AG09319 (cell line): Measurements from ENCODE around the gene ADCY2.

Experiments
- DNase-seq: peaks from one replicate; pipeline ENCODE4 v3.0.0-alpha.2; 2010; ENCODE audit warnings: low read depth; ENCODE audit errors: extremely low read depth
- TF ChIP-seq, protein P1 (sequence below): IDR thresholded peaks from 2 replicates; pipeline ENCODE4 v1.5.1; 2011; ENCODE audit warnings: low read depth, mild to moderate bottlenecking, inconsistent platforms, low read length, moderate library complexity

ADCY2 gene

GRCh38 chr5:7395432-7395946 lies 449 bp upstream of the ADCY2 start:
- DNase-seq = no peak
- TF ChIP-seq, protein P1, sequence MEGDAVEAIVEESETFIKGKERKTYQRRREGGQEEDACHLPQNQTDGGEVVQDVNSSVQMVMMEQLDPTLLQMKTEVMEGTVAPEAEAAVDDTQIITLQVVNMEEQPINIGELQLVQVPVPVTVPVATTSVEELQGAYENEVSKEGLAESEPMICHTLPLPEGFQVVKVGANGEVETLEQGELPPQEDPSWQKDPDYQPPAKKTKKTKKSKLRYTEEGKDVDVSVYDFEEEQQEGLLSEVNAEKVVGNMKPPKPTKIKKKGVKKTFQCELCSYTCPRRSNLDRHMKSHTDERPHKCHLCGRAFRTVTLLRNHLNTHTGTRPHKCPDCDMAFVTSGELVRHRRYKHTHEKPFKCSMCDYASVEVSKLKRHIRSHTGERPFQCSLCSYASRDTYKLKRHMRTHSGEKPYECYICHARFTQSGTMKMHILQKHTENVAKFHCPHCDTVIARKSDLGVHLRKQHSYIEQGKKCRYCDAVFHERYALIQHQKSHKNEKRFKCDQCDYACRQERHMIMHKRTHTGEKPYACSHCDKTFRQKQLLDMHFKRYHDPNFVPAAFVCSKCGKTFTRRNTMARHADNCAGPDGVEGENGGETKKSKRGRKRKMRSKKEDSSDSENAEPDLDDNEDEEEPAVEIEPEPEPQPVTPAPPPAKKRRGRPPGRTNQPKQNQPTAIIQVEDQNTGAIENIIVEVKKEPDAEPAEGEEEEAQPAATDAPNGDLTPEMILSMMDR = no peak

- no peak for DNase-seq
- TF ChIP-seq, protein P1 = no peak
Observed at GRCh38 chr5:7396713-7397454, 946 bp downstream of the ADCY2 start.

DNA sequence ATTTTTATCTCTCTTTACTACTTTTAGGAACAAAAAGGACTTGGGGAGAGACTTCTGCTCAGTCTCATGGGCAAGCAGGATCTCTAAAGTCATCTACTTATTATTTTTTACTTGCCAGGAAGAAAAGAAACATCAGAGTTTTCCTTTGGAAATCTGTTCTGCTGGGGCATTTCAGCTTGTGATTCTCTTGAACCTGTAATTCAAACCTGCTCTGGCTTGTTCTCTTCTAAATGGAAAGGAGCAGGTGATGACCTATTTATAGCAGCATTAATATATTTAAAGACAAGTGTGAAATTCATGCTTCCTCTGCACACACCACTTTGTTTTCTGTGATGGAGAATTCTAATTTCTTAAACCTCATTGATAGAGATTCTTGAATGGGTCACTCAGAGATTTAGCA lies 2.0 kb downstream of the ADCY2 start:
- DNase-seq = no peak
- TF ChIP-seq, protein P1 = no peak

GRCh38 chr5:7398596-7399280 lies 2.8 kb downstream of the ADCY2 start:
- TF ChIP-seq, protein P1 = no peak
- DNase-seq = no peak

DNA sequence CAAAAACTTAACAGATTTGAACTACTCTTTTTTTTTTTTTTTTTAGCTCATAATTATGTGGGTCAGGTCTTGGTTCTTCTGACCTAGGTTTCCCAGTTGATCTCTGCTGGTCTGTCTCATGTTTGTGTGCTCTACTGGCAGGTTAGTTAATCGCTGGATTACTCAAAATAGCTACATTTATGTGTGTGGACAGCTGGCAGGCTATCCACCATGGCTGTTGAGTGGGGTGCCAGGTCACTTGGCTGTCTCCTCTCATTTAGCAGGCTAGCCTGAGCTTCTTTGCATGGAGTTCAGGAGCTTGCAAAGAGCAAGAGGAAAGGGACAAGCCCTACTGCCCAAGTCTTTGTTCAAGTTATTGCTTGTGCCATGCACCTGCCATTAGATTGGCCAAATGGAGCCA lies 9.3 kb downstream of the ADCY2 start:
- TF ChIP-seq, protein P1 = no peak

DNA sequence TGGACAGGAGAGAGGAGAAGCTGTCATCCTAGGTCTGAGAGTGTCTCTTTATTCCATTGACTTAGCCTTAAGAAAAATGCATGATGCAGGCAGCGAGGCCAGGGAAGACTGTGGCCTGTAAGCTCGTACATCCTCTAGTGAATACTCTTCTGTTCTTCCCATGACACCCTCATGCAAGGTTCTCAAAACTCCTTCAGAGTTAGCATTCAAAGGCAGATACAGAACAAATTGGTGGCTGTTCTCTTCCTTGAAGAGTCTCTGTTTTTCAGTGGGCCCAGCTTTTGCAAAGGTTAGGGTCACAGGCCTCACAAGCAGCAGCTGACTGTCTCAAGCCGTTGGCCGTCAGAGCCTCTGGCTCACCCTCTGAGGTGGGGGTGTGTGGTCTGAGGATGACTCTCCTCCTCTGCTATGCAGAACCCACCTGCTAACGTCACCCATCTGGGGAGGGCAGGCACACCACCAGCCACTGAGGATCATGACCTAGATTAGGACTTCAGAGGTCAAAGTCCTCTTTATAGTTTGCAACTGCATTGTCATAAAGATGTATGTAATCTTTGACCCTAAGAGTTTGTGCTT lies 15.1 kb downstream of the ADCY2 start:
- TF ChIP-seq, protein P1 = no peak
- no peak for DNase-seq

More for the DNA sequence above, 9.3 kb downstream of the ADCY2 start:
- no peak for DNase-seq

DNA sequence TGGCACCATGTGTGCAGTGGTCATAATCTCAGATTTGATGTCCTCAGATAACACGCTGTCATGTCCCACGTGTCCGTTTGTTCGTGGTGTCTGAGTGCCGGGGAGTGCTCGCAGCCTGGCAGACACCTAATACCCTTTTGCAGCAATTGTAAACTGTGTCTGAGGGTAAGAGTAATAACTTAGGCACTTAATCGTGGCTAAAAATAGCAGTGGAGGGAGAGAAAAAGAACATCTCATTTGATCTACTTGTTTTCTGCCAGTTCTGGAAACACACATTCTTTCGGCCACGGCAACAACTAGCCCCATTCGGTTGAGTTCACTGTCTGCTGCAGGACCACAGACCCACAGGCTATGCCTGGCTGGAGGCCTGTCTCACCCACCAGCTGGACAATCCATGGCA lies 16.5 kb downstream of the ADCY2 start:
- no peak for DNase-seq
- TF ChIP-seq, protein P1 = no peak
